T-helper 2 cell treated with Interferon-gamma antibody and Interleukin-4, amounts not matched to agents 5 μg/mL and 100 μg/mL, for 36 hours (primary cell): Measurements from ENCODE around the gene EDAR.

Source experiments
- DNase-seq: peaks from one replicate; pipeline ENCODE4 v3.0.0; 2021; ENCODE audit warnings: low spot score
- H3K27ac Mint-ChIP-seq: one replicate; pipeline ENCODE4 v1.8.0; 2021; ENCODE audit warnings: mild to moderate bottlenecking, mixed read lengths
- H3K27me3 Mint-ChIP-seq: one replicate; pipeline ENCODE4 v1.8.0; 2021; ENCODE audit warnings: low read depth, mixed read lengths
- H3K36me3 Mint-ChIP-seq: one replicate; pipeline ENCODE4 v1.8.0; 2021; ENCODE audit warnings: low read depth, mixed read lengths
- H3K4me1 Mint-ChIP-seq: one replicate; pipeline ENCODE4 v1.8.0; 2021; ENCODE audit warnings: low read depth, mixed read lengths
- H3K4me3 Mint-ChIP-seq: one replicate; pipeline ENCODE4 v1.8.0; 2022; ENCODE audit warnings: mild to moderate bottlenecking, moderate library complexity, mixed read lengths
- H3K9me3 Mint-ChIP-seq: one replicate; pipeline ENCODE4 v1.8.0; 2021; ENCODE audit warnings: mixed read lengths

The EDAR gene

GRCh38 chr2:108946442-108946841, 42.6 kb downstream of the EDAR start:
- Mint-ChIP-seq H3K27me3 (no peaks in the 10 kb centered on the region), H3K9me3 (peaks cover 31% of the 10 kb centered on the region), H3K4me1 (no peaks in the 10 kb centered on the region), H3K27ac (no peak overlapping the region), H3K4me3 (no peak overlapping the region), H3K36me3 (no peaks in the 10 kb centered on the region)
- DNase-seq = no peak

GRCh38 chr2:108945969-108946368, 43.1 kb downstream of the EDAR start:
- H3K9me3 Mint-ChIP-seq = peaks cover 30% of the 10 kb centered on the region

GRCh38 chr2:108944601-108945331, 44.3 kb downstream of the EDAR start:
- DNase-seq = no peak
- Mint-ChIP-seq H3K9me3 (peaks cover 26% of the 10 kb centered on the region), H3K27me3 (no peaks in the 10 kb centered on the region), H3K4me3 (no peak overlapping the region), H3K36me3 (no peaks in the 10 kb centered on the region), H3K4me1 (no peaks in the 10 kb centered on the region), H3K27ac (no peak overlapping the region)

More at GRCh38 chr2:108945969-108946368, 43.1 kb downstream of the EDAR start:
- no peaks in the 10 kb centered on the region for H3K4me1 Mint-ChIP-seq
- no peaks in the 10 kb centered on the region for H3K36me3 Mint-ChIP-seq
- H3K4me3 Mint-ChIP-seq = no peak overlapping the region
- no peak for DNase-seq
- H3K27ac Mint-ChIP-seq = no peak overlapping the region
- H3K27me3 Mint-ChIP-seq = no peaks in the 10 kb centered on the region

- Mint-ChIP-seq H3K4me3 (no peak overlapping the region), H3K9me3 (peaks cover 22% of the 10 kb centered on the region), H3K4me1 (no peaks in the 10 kb centered on the region), H3K27me3 (no peaks in the 10 kb centered on the region), H3K27ac (no peak overlapping the region), H3K36me3 (no peaks in the 10 kb centered on the region)
- no peak for DNase-seq
Observed at GRCh38 chr2:108943751-108944150, 45.3 kb downstream of the EDAR start.

- no peak for DNase-seq
- no peaks in the 10 kb centered on the region for H3K27me3 Mint-ChIP-seq
- peaks cover 14% of the 10 kb centered on the region for H3K9me3 Mint-ChIP-seq
- peaks cover 5% of the 10 kb centered on the region for H3K4me1 Mint-ChIP-seq
- no peaks in the 10 kb centered on the region for H3K36me3 Mint-ChIP-seq
- H3K27ac Mint-ChIP-seq = no peak overlapping the region
- no peak overlapping the region for H3K4me3 Mint-ChIP-seq
Observed at GRCh38 chr2:108942888-108943287, 46.1 kb downstream of the EDAR start.

GRCh38 chr2:108942231-108942825, 46.7 kb downstream of the EDAR start:
- no peak for DNase-seq
- H3K27me3 Mint-ChIP-seq = no peaks in the 10 kb centered on the region
- H3K36me3 Mint-ChIP-seq = no peaks in the 10 kb centered on the region
- peaks cover 8% of the 10 kb centered on the region for H3K4me1 Mint-ChIP-seq
- H3K9me3 Mint-ChIP-seq = peaks cover 12% of the 10 kb centered on the region
- no peak overlapping the region for H3K4me3 Mint-ChIP-seq
- H3K27ac Mint-ChIP-seq = no peak overlapping the region

- H3K4me3 Mint-ChIP-seq = no peak overlapping the region
- H3K9me3 Mint-ChIP-seq = peaks cover 6% of the 10 kb centered on the region
- H3K27me3 Mint-ChIP-seq = no peaks in the 10 kb centered on the region
- peaks cover 8% of the 10 kb centered on the region for H3K4me1 Mint-ChIP-seq
- no peaks in the 10 kb centered on the region for H3K36me3 Mint-ChIP-seq
- H3K27ac Mint-ChIP-seq = no peak overlapping the region
- no peak for DNase-seq
Observed at GRCh38 chr2:108941767-108942166, 47.3 kb downstream of the EDAR start.

- Mint-ChIP-seq H3K36me3 (no peaks in the 10 kb centered on the region), H3K27me3 (no peaks in the 10 kb centered on the region), H3K4me1 (peaks cover 8% of the 10 kb centered on the region), H3K9me3 (peaks cover under 1% of the 10 kb centered on the region), H3K4me3 (no peak overlapping the region), H3K27ac (no peak overlapping the region)
- no peak for DNase-seq
Observed at GRCh38 chr2:108941161-108941665, 47.8 kb downstream of the EDAR start.

- no peak overlapping the region for H3K27ac Mint-ChIP-seq
- peaks cover 8% of the 10 kb centered on the region for H3K4me1 Mint-ChIP-seq
- no peak for DNase-seq
- H3K36me3 Mint-ChIP-seq = no peaks in the 10 kb centered on the region
- H3K9me3 Mint-ChIP-seq = no peaks in the 10 kb centered on the region
- no peak overlapping the region for H3K4me3 Mint-ChIP-seq
- no peaks in the 10 kb centered on the region for H3K27me3 Mint-ChIP-seq
Observed at GRCh38 chr2:108940156-108940555, 48.9 kb downstream of the EDAR start.

- peaks cover 8% of the 10 kb centered on the region for H3K4me1 Mint-ChIP-seq
- H3K36me3 Mint-ChIP-seq = no peaks in the 10 kb centered on the region
- DNase-seq = peak; percentile 8
- no peaks in the 10 kb centered on the region for H3K27me3 Mint-ChIP-seq
- H3K9me3 Mint-ChIP-seq = no peaks in the 10 kb centered on the region
- peak overlapping the region; percentile 11 for H3K4me3 Mint-ChIP-seq
- no peak overlapping the region for H3K27ac Mint-ChIP-seq
Observed at GRCh38 chr2:108938077-108938710, 50.8 kb downstream of the EDAR start.

GRCh38 chr2:108937367-108938017, 51.5 kb downstream of the EDAR start:
- Mint-ChIP-seq H3K36me3 (no peaks in the 10 kb centered on the region), H3K27ac (no peak overlapping the region), H3K9me3 (no peaks in the 10 kb centered on the region), H3K4me3 (no peak overlapping the region), H3K4me1 (peaks cover 8% of the 10 kb centered on the region), H3K27me3 (no peaks in the 10 kb centered on the region)
- no peak for DNase-seq

GRCh38 chr2:108936866-108937265, 52.2 kb downstream of the EDAR start:
- DNase-seq = no peak
- Mint-ChIP-seq H3K9me3 (no peaks in the 10 kb centered on the region), H3K36me3 (no peaks in the 10 kb centered on the region), H3K4me3 (no peak overlapping the region), H3K4me1 (peaks cover 8% of the 10 kb centered on the region), H3K27ac (no peak overlapping the region), H3K27me3 (no peaks in the 10 kb centered on the region)

GRCh38 chr2:108936076-108936864, 52.8 kb downstream of the EDAR start:
- Mint-ChIP-seq H3K36me3 (no peaks in the 10 kb centered on the region), H3K27ac (no peak overlapping the region)

More at GRCh38 chr2:108936076-108936864, 52.8 kb downstream of the EDAR start:
- H3K9me3 Mint-ChIP-seq = no peaks in the 10 kb centered on the region
- H3K27me3 Mint-ChIP-seq = no peaks in the 10 kb centered on the region
- H3K4me3 Mint-ChIP-seq = no peak overlapping the region
- no peak for DNase-seq
- peaks cover 8% of the 10 kb centered on the region for H3K4me1 Mint-ChIP-seq
